Measurements from ENCODE around the gene ANXA6. TPM values are rescaled to one million over a fixed set of nuclear protein-coding genes. Genes with fewer than 3 reads are reported as not detected.

Gene ANXA6
- total RNA-seq, 2 donors from 2014 or later, result 164 to 165 TPM

DNA sequence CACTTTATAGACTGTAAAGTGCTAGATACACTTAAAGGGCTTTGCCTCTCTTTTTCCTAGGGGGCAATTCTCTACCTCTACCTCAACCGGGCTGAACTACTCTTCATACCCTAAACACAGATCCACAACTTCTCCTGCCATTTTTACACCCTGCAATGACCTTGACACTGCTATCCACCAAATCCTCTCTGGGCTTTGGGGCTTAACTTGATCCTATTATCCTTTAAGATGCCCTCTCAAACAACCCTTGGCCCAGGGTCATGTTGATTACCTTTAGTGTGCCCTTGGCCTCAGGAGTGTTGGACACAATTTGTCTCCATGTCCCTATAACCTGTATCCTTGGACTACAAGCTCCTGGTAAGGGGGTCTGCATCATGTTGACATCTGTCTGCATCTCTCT lies 19.5 kb downstream of the ANXA6 start:
- no peaks in the 10 kb centered on the region for H3K9me3 ChIP-seq
- DNase-seq (ENCODE audit: low spot score), result no peak
- H3K36me3 ChIP-seq, result peaks cover 66% of the 10 kb centered on the region

DNA sequence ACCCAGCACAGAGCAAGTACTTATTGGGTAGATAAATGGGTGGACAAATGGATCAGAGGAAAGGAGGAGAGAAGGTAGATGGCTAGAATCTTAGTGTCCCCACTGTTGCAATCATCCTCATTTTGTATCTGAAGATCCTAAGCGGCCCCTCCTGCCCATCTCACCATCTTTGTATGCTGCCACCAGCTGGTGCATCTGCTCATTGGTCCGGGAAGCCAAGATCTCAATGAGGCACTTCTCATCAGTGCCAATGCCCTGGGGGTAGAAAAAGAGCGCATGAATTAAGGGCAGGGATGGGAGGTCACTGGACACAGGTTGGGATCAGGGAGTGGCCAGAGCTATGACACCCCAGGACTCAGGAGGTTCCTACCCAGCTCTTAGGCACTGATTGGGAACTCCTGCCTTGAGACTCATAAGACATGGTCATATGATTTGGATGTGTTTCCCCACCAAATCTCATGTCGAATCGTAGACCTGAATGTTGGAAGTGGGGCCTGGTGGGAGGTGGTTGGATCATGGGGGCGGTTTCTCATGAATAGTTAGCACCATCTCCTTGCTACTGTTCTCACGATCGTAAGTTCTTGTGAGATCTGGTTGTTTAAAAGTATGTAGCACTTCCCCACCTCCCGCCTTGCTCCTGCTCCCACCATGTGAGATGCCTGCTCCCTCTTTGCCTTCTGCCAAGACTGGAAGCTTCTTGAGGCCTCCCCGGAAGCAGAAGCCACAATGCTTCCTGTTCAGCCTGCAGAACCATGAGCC lies 20.3 kb downstream of the ANXA6 start:
- no peak for DNase-seq (ENCODE audit: low spot score)
- Histone ChIP-seq H3K27ac (no peak overlapping the region), H3K9me3 (no peaks in the 10 kb centered on the region), H3K4me3 (no peak overlapping the region), H3K27me3 (no peaks in the 10 kb centered on the region), H3K4me1 (peaks cover 0 to 23% of the 10 kb centered on the region in 2 donors), H3K36me3 (peaks cover 75% of the 10 kb centered on the region)
- TF ChIP-seq, protein P1, sequence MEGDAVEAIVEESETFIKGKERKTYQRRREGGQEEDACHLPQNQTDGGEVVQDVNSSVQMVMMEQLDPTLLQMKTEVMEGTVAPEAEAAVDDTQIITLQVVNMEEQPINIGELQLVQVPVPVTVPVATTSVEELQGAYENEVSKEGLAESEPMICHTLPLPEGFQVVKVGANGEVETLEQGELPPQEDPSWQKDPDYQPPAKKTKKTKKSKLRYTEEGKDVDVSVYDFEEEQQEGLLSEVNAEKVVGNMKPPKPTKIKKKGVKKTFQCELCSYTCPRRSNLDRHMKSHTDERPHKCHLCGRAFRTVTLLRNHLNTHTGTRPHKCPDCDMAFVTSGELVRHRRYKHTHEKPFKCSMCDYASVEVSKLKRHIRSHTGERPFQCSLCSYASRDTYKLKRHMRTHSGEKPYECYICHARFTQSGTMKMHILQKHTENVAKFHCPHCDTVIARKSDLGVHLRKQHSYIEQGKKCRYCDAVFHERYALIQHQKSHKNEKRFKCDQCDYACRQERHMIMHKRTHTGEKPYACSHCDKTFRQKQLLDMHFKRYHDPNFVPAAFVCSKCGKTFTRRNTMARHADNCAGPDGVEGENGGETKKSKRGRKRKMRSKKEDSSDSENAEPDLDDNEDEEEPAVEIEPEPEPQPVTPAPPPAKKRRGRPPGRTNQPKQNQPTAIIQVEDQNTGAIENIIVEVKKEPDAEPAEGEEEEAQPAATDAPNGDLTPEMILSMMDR (IDR thresholded peaks at IDR 0.05), result no peak

More for the DNA sequence above, 19.5 kb downstream of the ANXA6 start:
- Histone ChIP-seq H3K27ac (peak overlapping the region in 1 of 2 donors; percentile 3), H3K4me3 (no peak overlapping the region), H3K27me3 (no peaks in the 10 kb centered on the region), H3K4me1 (peaks cover 0 to 31% of the 10 kb centered on the region in 2 donors)
- TF ChIP-seq, protein P1 (IDR thresholded peaks at IDR 0.05), result no peak

DNA sequence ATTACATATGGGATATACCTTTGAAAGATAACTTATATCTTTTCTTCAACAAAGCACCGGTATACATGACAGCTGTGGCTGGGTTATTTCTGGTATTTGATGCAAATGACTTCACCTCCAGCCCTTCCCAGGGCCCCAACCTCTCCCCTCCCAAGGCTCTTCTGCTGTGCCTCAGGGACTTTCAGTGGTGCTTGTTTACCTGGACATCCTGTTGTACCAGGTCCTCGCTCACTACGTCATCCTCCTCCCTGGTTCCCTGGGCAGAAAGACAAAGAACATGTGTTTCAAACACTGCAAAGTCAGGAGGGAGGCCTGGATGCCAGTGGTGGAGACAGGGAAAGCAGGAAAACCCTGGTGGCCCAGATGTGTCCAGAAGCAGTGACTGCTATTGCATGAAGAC lies 23.4 kb downstream of the ANXA6 start:
- TF ChIP-seq, protein P1 (IDR thresholded peaks at IDR 0.05), result no peak
- no peaks in the 10 kb centered on the region for H3K27me3 ChIP-seq
- no peak overlapping the region for H3K4me3 ChIP-seq
- no peaks in the 10 kb centered on the region for H3K4me1 ChIP-seq
- no peak for DNase-seq (ENCODE audit: low spot score)
- H3K9me3 ChIP-seq, result no peaks in the 10 kb centered on the region
- no peak overlapping the region for H3K27ac ChIP-seq
- peaks cover 100% of the 10 kb centered on the region for H3K36me3 ChIP-seq

DNA sequence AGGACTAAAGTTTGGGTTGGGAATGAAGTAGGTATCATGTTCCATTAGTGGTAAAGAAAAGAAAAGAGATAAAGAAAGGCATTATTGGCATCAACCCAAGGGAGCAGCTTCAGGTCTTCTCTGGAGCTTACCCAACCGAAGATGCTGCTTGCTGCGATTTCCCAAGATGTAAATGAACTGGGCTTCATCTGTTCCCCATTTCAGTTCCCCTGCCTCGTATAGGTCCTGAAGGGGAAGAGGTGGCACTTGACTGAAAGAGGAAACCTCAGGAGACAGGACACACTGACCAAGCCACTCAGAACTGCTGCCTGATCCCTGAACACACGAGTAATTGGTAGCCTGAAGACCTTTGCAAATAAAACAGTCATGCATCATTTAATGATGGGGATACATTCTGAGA lies 24.6 kb downstream of the ANXA6 start:
- H3K27ac ChIP-seq, result no peak overlapping the region
- TF ChIP-seq, protein P1 (IDR thresholded peaks at IDR 0.05), result no peak
- no peaks in the 10 kb centered on the region for H3K9me3 ChIP-seq
- H3K36me3 ChIP-seq, result peaks cover 100% of the 10 kb centered on the region
- no peaks in the 10 kb centered on the region for H3K4me1 ChIP-seq
- H3K4me3 ChIP-seq, result no peak overlapping the region
- no peak for DNase-seq (ENCODE audit: low spot score)
- no peaks in the 10 kb centered on the region for H3K27me3 ChIP-seq

DNA sequence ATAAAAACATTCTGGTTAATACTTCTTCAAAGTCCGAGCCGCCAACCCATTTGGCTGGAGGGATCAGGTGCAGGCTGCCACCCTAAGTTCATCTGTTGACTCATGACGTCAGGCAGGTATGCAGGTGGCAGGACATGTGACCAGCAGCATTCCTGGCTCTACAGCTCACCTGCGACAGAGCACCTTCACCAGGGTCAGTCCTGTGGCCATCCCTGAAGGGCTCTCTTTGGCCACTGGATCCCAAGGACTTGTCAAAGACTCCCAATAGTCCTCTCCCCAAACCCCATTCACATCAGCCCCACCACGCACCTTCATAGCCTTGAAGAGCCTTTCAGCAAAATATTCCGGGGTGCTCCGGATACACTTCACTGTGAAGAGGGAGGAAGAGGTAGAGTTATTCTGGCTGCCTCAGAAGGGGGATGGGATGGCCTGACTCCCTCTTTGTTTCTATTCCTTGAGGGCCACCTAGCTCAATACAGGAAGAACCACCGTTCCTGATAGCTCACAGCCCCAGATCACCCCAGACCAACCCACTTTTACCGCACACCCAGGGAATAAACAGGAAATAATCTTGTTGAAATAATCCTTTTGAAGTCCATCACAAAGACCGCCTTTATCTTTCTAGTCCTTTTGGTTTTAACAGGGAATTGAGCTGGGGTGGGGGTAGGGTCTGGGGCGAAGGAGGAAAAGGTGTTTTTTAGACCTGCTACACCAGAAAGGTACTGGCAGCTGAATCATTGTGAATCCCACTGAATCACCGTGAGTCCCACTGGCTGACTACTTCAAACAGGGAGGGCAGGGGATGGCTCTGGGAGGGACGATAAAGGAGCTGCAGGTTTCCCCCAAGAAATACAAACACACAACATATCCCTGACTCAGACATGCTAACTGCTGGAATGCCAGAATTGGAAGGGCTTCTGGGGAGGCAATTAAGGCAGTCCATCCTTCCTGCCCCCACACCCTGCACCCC lies 26.4 kb downstream of the ANXA6 start:
- H3K4me1 ChIP-seq, result peaks cover 0 to 3% of the 10 kb centered on the region in 2 donors
- no peak overlapping the region for H3K4me3 ChIP-seq
- no peaks in the 10 kb centered on the region for H3K27me3 ChIP-seq
- no peak for DNase-seq (ENCODE audit: low spot score)
- H3K27ac ChIP-seq, result no peak overlapping the region
- peaks cover 89% of the 10 kb centered on the region for H3K36me3 ChIP-seq
- no peaks in the 10 kb centered on the region for H3K9me3 ChIP-seq
- TF ChIP-seq, protein P1 (IDR thresholded peaks at IDR 0.05), result no peak

Data from right atrium auricular region (tissue), 2 donors.